Neural crest cell (in vitro differentiated cells): ENCODE data around the gene COL18A1. TPM values are rescaled to one million over a fixed set of nuclear protein-coding genes. Genes with fewer than 3 reads are reported as not detected.

Experiments used
- DNase-seq: peaks from one replicate; pipeline ENCODE4 v3.0.0; 2021; ENCODE audit warnings: low read depth, mixed read lengths, low spot score
- H3K27ac Mint-ChIP-seq: one replicate; pipeline ENCODE4 v1.8.0; 2021; ENCODE audit warnings: mild to moderate bottlenecking, mixed read lengths; ENCODE audit not compliant: unreplicated experiment
- H3K27me3 Mint-ChIP-seq: 2 replicates; pipeline ENCODE4 v1.8.0; 2021; ENCODE audit warnings: low read depth, mild to moderate bottlenecking, mixed read lengths
- H3K36me3 Mint-ChIP-seq: 2 replicates; pipeline ENCODE4 v1.8.0; 2021; ENCODE audit warnings: low read depth, mild to moderate bottlenecking, mixed read lengths
- H3K4me1 Mint-ChIP-seq: 2 replicates; pipeline ENCODE4 v1.8.0; 2021; ENCODE audit warnings: mixed read lengths
- H3K4me3 Mint-ChIP-seq: one replicate; pipeline ENCODE4 v1.8.0; 2021; ENCODE audit warnings: mild to moderate bottlenecking, mixed read lengths
- H3K9me3 Mint-ChIP-seq: 2 replicates; pipeline ENCODE4 v1.8.0; 2021; ENCODE audit warnings: mixed read lengths
- CTCF ChIP-seq: fragments of 200-600 bp; sonication (generic); conservative IDR thresholded peaks from 2 replicates; pipeline ENCODE4 v1.5.0; 2021; ENCODE audit warnings: antibody characterized with exemption, mild to moderate bottlenecking
- total RNA-seq: library from RNA; stranded (reverse); gene quantifications from 2 replicates; pipeline ENCODE4 v1.2.1, GENCODE V29; 2021

COL18A1 gene
- total RNA-seq, 1 donor from 2014 or later = 19.2 TPM

- peaks cover 27% of the 10 kb centered on the region for H3K4me1 Mint-ChIP-seq
- H3K36me3 Mint-ChIP-seq = peaks cover 3% of the 10 kb centered on the region
- no peak overlapping the region for H3K27ac Mint-ChIP-seq
- DNase-seq = no peak
- H3K9me3 Mint-ChIP-seq = no peaks in the 10 kb centered on the region
- no peak for TF ChIP-seq CTCF
- H3K27me3 Mint-ChIP-seq = peaks cover 19% of the 10 kb centered on the region
- no peak overlapping the region for H3K4me3 Mint-ChIP-seq
These were observed 70.2 kb downstream of the COL18A1 start for GRCh38 chr21:45475004-45475685.

GRCh38 chr21:45475797-45476570 is 71.0 kb downstream of the COL18A1 start:
- Mint-ChIP-seq H3K4me3 (no peak overlapping the region), H3K4me1 (peaks cover 23% of the 10 kb centered on the region), H3K27me3 (peaks cover 18% of the 10 kb centered on the region), H3K27ac (no peak overlapping the region), H3K36me3 (peaks cover 3% of the 10 kb centered on the region), H3K9me3 (no peaks in the 10 kb centered on the region)
- no peak for DNase-seq
- no peak for TF ChIP-seq CTCF

- no peak for TF ChIP-seq CTCF
- Mint-ChIP-seq H3K4me3 (no peak overlapping the region), H3K36me3 (peaks cover 3% of the 10 kb centered on the region)
These were observed 71.6 kb downstream of the COL18A1 start for GRCh38 chr21:45476582-45476981.

GRCh38 chr21:45477176-45478114 is 72.5 kb downstream of the COL18A1 start:
- Mint-ChIP-seq H3K4me3 (no peak overlapping the region), H3K9me3 (no peaks in the 10 kb centered on the region), H3K4me1 (peaks cover 16% of the 10 kb centered on the region), H3K27me3 (peaks cover 12% of the 10 kb centered on the region), H3K27ac (no peak overlapping the region), H3K36me3 (peaks cover 3% of the 10 kb centered on the region)
- no peak for DNase-seq
- no peak for TF ChIP-seq CTCF

More at GRCh38 chr21:45476582-45476981, 71.6 kb downstream of the COL18A1 start:
- Mint-ChIP-seq H3K27ac (no peak overlapping the region), H3K9me3 (no peaks in the 10 kb centered on the region), H3K27me3 (peaks cover 13% of the 10 kb centered on the region), H3K4me1 (peaks cover 17% of the 10 kb centered on the region)
- no peak for DNase-seq

- Mint-ChIP-seq H3K36me3 (peaks cover 3% of the 10 kb centered on the region), H3K4me1 (peaks cover 16% of the 10 kb centered on the region), H3K9me3 (no peaks in the 10 kb centered on the region), H3K27ac (no peak overlapping the region), H3K27me3 (peaks cover 12% of the 10 kb centered on the region), H3K4me3 (no peak overlapping the region)
- peak; percentile 78 for DNase-seq
- peak; percentile 81 for TF ChIP-seq CTCF
These were observed 73.3 kb downstream of the COL18A1 start for GRCh38 chr21:45478115-45478801.
